Mucosa of descending colon (tissue), 3 donors: Measurements from ENCODE around the gene NTHL1. TPM values are rescaled to one million over a fixed set of nuclear protein-coding genes. Genes with fewer than 3 reads are reported as not detected.

Experiments used
- ATAC-seq: fragments of 200-7000 bp; cut with Tn5 transposase; one replicate; pipeline ENCODE4 v1.9.1; 2020; ENCODE audit warnings: mild to moderate bottlenecking, moderate library complexity
- DNase-seq, 3 donors: peaks; one replicate each; pipeline ENCODE4 v3.0.0-alpha.2; 2020
- H3K36me3 ChIP-seq: fragments of 200-600 bp; one replicate; pipeline ENCODE4 v1.8.0; 2021; ENCODE audit warnings: low read depth, mild to moderate bottlenecking
- H3K4me1 ChIP-seq: fragments of 200-600 bp; one replicate; pipeline ENCODE4 v1.8.0; 2021; ENCODE audit warnings: low read depth, mild to moderate bottlenecking
- H3K4me3 ChIP-seq: fragments of 200-600 bp; one replicate; pipeline ENCODE4 v1.8.0; 2021; ENCODE audit warnings: mild to moderate bottlenecking
- H3K9me3 ChIP-seq: fragments of 200-600 bp; one replicate; pipeline ENCODE4 v1.8.0; 2021; ENCODE audit warnings: mild to moderate bottlenecking
- CTCF ChIP-seq: fragments of 200-600 bp; IDR thresholded peaks from one replicate; pipeline ENCODE4 v1.8.0; 2022; ENCODE audit warnings: antibody characterized with exemption, mild to moderate bottlenecking
- intact Hi-C, 2 donors: fragments of 100-400 bp; cut with DNase I in 1 of 2; cut with micrococcal nuclease in 1 of 2; formaldehyde crosslinking; loops; one replicate each; pipeline versions ENCODE4 v1.11.0 to v1.11.1; 2022; cut with DNase I, micrococcal nuclease
- total RNA-seq, 3 donors: library from RNA; stranded (reverse); fragmentation: NEBNext Ultra II Directional in 2 of 3; extraction: Animal tissue kit (Norgen Biotek cat#: 25700) in 2 of 3; gene quantifications; one replicate each; pipeline versions ENCODE4 v1.2.1 to v1.2.4, GENCODE V29; 2021 to 2023
- donor health status: DM: no; HTN: no; CAD: no; lungs with moderate emphysema.
- donor health status: DM: no; HTN: no; CAD: no.
- donor health status: DM: no; HTN: yes; CAD: no.

The NTHL1 gene
- total RNA-seq, 3 donors from 2014 or later = 23.5 to 28.2 (median 24.5) TPM

GRCh38 chr16:2027024-2028010 lies 20.3 kb downstream of the NTHL1 start:
- Histone ChIP-seq H3K4me1 (peaks cover 23% of the 10 kb centered on the region), H3K9me3 (no peaks in the 10 kb centered on the region), H3K36me3 (no peaks in the 10 kb centered on the region), H3K4me3 (peak overlapping the region; percentile 36)
- DNase-seq = peak in 2 of 3 donors; percentile 42 to 61
- intact Hi-C loops = loop anchor here (10.0 kb wide), 2 partner anchors 117 to 127 kb away; partner anchors contain the start of genes RAB26 (in 1 of the 2) and TRAF7 (in 1 of the 2)
- ATAC-seq = peak; percentile 5
- no peak for TF ChIP-seq CTCF

GRCh38 chr16:2026461-2027023 lies 21.1 kb downstream of the NTHL1 start, which contains the start of gene NHERF2:
TSS of gene NHERF2 (plus strand) at chr16:2026902. CDS start at chr16:2027006, 104 bp downstream.
- ATAC-seq = peak; percentile 34
- DNase-seq = peak in 2 of 3 donors; percentile 64 to 68
- TF ChIP-seq CTCF = no peak

GRCh38 chr16:2025878-2026460 lies 21.7 kb downstream of the NTHL1 start:
- intact Hi-C loops = loop anchor here (10.0 kb wide), 2 partner anchors 119 to 129 kb away; partner anchors contain the start of genes RAB26 (in 1 of the 2) and TRAF7 (in 1 of the 2)
- Histone ChIP-seq H3K4me3 (no peak overlapping the region), H3K9me3 (no peaks in the 10 kb centered on the region), H3K36me3 (no peaks in the 10 kb centered on the region), H3K4me1 (peaks cover 23% of the 10 kb centered on the region)
- DNase-seq (peak in 1 of 3 donors; percentile 54), ATAC-seq (no peak)
- no peak for TF ChIP-seq CTCF

More at GRCh38 chr16:2026461-2027023, 21.1 kb downstream of the NTHL1 start, which contains the start of gene NHERF2:
- intact Hi-C loops = loop anchor here (10.0 kb wide), 2 partner anchors 118 to 128 kb away; partner anchors contain the start of genes RAB26 (in 1 of the 2) and TRAF7 (in 1 of the 2)
- Histone ChIP-seq H3K9me3 (no peaks in the 10 kb centered on the region), H3K4me1 (peaks cover 23% of the 10 kb centered on the region), H3K4me3 (peak within 1 kb of the TSS; percentile 36), H3K36me3 (no peaks in the 10 kb centered on the region)

GRCh38 chr16:2025251-2025650 lies 22.4 kb downstream of the NTHL1 start:
- H3K9me3 ChIP-seq = no peaks in the 10 kb centered on the region
- intact Hi-C loops = loop anchor here (10.0 kb wide), 2 partner anchors 120 to 130 kb away; partner anchors contain the start of genes RAB26 (in 1 of the 2) and TRAF7 (in 1 of the 2)

More at GRCh38 chr16:2025251-2025650, 22.4 kb downstream of the NTHL1 start:
- H3K36me3 ChIP-seq = no peaks in the 10 kb centered on the region
- H3K4me3 ChIP-seq = no peak overlapping the region
- TF ChIP-seq CTCF = no peak
- H3K4me1 ChIP-seq = peaks cover 29% of the 10 kb centered on the region
- DNase-seq (peak in 2 of 3 donors; percentile 33 to 52), ATAC-seq (no peak)
